ENCODE measurements around the gene ALG2. TPM values are rescaled to one million over a fixed set of nuclear protein-coding genes. Genes with fewer than 3 reads are reported as not detected.

ALG2 gene
- total and polyA plus RNA-seq, 11 donors: 8.7 to 21.6 (median 14.8) TPM

DNA sequence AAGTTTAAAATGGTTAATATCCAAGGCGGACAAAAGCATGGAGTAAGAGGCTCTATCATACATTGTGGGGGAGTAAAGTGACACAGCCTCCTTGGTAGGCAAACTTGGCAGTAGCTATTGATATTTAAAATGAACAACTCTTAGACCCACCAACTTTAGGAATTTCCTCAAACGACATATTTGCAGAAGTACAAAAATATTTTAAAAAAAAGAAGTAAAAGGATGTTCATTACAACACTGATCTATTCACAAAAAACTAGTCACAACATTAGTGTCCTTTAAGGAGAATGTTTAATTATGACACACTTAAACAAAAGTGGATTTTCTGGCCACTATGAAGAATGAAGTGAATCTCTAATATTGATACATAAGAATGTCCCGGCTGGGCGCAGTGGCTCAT is 1.7 kb downstream of the ALG2 start:
- H3K27ac ChIP-seq: peak overlapping the region in 1 of 12 donors; percentile 1
- peaks cover 15 to 66% (median 56%) of the 10 kb centered on the region in 12 donors for H3K4me1 ChIP-seq
- TF ChIP-seq, protein P1, sequence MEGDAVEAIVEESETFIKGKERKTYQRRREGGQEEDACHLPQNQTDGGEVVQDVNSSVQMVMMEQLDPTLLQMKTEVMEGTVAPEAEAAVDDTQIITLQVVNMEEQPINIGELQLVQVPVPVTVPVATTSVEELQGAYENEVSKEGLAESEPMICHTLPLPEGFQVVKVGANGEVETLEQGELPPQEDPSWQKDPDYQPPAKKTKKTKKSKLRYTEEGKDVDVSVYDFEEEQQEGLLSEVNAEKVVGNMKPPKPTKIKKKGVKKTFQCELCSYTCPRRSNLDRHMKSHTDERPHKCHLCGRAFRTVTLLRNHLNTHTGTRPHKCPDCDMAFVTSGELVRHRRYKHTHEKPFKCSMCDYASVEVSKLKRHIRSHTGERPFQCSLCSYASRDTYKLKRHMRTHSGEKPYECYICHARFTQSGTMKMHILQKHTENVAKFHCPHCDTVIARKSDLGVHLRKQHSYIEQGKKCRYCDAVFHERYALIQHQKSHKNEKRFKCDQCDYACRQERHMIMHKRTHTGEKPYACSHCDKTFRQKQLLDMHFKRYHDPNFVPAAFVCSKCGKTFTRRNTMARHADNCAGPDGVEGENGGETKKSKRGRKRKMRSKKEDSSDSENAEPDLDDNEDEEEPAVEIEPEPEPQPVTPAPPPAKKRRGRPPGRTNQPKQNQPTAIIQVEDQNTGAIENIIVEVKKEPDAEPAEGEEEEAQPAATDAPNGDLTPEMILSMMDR (IDR thresholded peaks at IDR 0.05): no peak
- no peak for TF ChIP-seq POLR2A (IDR thresholded peaks at IDR 0.05)
- H3K36me3 ChIP-seq: peaks cover 0 to 46% (median 17%) of the 10 kb centered on the region in 9 donors
- H3K4me3 ChIP-seq: peak overlapping the region in 9 of 12 donors; percentile 60 to 99 (median 84)
- intact Hi-C loops (cut with DNase I): loop anchor here in 3 of 10 donors (5.0 to 10.0 kb wide), 3 partner anchors 113 to 605 kb away; partner anchors contain the start of genes NR4A3 (in 2 of the 3) and TGFBR1 (in 1 of the 3)
- H3K27me3 ChIP-seq: no peaks in the 10 kb centered on the region
- ATAC-seq: no peak
- no peak for DNase-seq
- H3K9me3 ChIP-seq: no peaks in the 10 kb centered on the region
- WGBS, 4 donors: 80 to 85% (median 84%) methylated on average over 4 of the region's 4 CpGs

DNA sequence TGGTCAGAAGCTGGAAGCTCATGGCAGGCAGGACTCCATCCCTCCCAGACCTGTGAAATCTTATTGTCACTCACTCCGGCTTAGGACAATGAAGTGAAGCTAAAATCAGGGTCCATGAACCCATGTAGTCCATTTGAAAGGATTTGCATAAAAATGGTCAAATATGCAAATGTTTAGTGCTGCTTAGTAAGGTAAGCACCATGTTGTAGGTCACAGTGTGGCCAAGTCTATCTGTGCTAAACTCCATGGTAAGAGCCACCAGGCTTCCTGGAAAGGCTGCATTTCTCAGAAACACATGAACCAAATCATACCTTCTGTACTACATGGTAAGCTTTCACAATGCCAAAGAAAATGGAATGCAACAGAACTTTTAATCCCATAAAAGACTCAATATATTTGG is 5.7 kb downstream of the ALG2 start:
- peaks cover 8 to 43% (median 33%) of the 10 kb centered on the region in 12 donors for H3K4me1 ChIP-seq

DNA sequence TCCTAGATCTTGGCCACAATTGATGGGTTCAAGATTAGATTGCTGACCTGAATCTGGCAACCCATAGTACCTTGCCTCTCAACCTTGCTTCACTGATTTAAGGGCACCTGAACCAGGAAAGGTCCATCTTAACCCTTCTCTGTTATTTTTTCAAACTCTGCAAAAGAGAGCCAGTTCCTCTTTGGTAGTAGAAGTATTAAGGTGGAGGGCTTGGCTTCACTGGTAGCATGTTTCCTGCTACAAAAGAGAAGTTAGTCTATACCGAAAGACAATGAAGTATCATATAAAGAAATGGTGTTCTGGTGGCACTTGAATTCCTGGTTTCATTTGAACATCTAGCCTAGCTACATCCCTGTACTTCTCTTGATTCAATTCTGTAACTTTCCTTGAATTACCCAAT is 8.5 kb downstream of the ALG2 start:
- H3K27me3 ChIP-seq: no peaks in the 10 kb centered on the region
- WGBS, 4 donors: 88 to 97% (median 90%) methylated on average over 1 of the region's 1 CpG
- H3K4me3 ChIP-seq: no peak overlapping the region
- TF ChIP-seq, protein P1 (IDR thresholded peaks at IDR 0.05): no peak
- TF ChIP-seq POLR2A (IDR thresholded peaks at IDR 0.05): no peak
- DNase-seq (no peak), ATAC-seq (no peak)
- H3K4me1 ChIP-seq: peaks cover 0 to 19% (median 9%) of the 10 kb centered on the region in 12 donors
- H3K27ac ChIP-seq: no peak overlapping the region
- H3K9me3 ChIP-seq: peaks cover 0 to 20% (median 0%) of the 10 kb centered on the region in 12 donors
- peaks cover 0 to 27% (median 13%) of the 10 kb centered on the region in 9 donors for H3K36me3 ChIP-seq
- intact Hi-C loops (cut with DNase I): no loop called here

More for the DNA sequence above, 5.7 kb downstream of the ALG2 start:
- intact Hi-C loops (cut with DNase I): no loop called here
- H3K27ac ChIP-seq: no peak overlapping the region
- 98 to 100% (median 99%) methylated on average over 1 of the region's 1 CpG for WGBS, 4 donors
- no peak overlapping the region for H3K4me3 ChIP-seq
- peaks cover 0 to 31% (median 15%) of the 10 kb centered on the region in 9 donors for H3K36me3 ChIP-seq
- ATAC-seq: no peak
- no peak for DNase-seq
- TF ChIP-seq POLR2A (IDR thresholded peaks at IDR 0.05): no peak
- TF ChIP-seq, protein P1 (IDR thresholded peaks at IDR 0.05): no peak
- H3K27me3 ChIP-seq: no peaks in the 10 kb centered on the region
- H3K9me3 ChIP-seq: peaks cover 0 to 1% (median 0%) of the 10 kb centered on the region in 12 donors

DNA sequence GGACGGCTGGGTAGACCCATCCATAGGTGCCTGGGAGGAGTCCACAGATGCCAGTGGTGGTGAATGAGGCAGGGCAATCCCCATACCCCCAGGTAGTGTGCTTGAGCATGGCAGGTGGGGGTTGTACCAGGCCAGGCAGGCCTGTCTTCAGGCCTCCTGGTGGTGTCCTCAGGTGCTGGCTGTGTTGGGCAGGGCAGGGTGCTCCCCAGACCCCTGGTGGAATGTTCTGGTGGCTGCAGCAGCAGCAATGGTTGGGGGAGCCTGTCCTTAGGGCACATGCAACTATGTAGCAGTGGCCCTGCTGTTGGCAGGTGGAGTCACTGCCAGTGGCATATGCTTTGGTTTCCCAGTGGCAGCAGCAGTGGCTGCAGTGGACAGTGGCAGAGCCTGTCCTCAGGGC is 10.0 kb downstream of the ALG2 start:
- H3K4me1 ChIP-seq: peaks cover 0 to 5% (median 0%) of the 10 kb centered on the region in 12 donors
- 89 to 91% (median 90%) methylated on average over 1 of the region's 1 CpG for WGBS, 4 donors
- peaks cover 0 to 13% (median 2%) of the 10 kb centered on the region in 9 donors for H3K36me3 ChIP-seq
- peak in 2 of 4 donors; percentile 26 to 49 for ATAC-seq
- H3K4me3 ChIP-seq: no peak overlapping the region
- DNase-seq: no peak
- intact Hi-C loops (cut with DNase I): no loop called here
- no peaks in the 10 kb centered on the region for H3K27me3 ChIP-seq
- TF ChIP-seq, protein P1 (IDR thresholded peaks at IDR 0.05): no peak
- TF ChIP-seq POLR2A (IDR thresholded peaks at IDR 0.05): no peak
- H3K27ac ChIP-seq: no peak overlapping the region
- H3K9me3 ChIP-seq: peaks cover 0 to 29% (median 0%) of the 10 kb centered on the region in 12 donors

Measured in heart left ventricle (tissue), 16 donors.